ENCODE data around the gene RABL2A.
"Not testable (repeated sequence)": the region's sequence is repeated elsewhere in the genome, so short reads cannot be mapped to it uniquely, and the experiment has no call there.

RABL2A gene

GRCh38 chr2:113626616-113627330, at the start of gene RABL2A:
Gene RABL2A (plus strand): TSS chr2:113627266. CDS start chr2:113628607, 1,341 bp downstream.
- peak; percentile 81 for DNase-seq

DNA sequence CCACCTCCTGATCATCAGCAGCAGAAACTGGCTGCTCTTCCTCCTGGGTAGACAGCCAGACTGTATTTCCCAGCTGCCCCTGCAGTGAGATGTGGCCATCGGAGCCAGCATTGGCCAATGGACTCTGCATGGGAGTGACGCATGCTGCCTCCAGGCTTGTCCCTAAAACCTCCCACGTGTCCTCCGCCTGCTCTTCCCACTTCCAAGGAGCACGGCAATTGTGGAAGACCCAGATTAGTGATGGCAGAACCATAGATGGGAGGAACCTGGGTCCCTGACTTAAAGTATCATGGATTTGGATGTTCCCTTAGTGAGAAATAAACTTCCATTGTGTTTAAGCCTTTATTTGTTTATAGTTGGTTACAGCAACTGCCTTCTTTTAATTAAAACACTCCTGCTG, 48.6 kb upstream of the RABL2A start:
- DNase-seq = not testable (repeated sequence)

GRCh38 chr2:113582473-113582872, 44.6 kb upstream of the RABL2A start:
- not testable (repeated sequence) for DNase-seq

- peak; percentile 80 for DNase-seq
These were observed 43.4 kb upstream of the RABL2A start for GRCh38 chr2:113583521-113584225.

DNA sequence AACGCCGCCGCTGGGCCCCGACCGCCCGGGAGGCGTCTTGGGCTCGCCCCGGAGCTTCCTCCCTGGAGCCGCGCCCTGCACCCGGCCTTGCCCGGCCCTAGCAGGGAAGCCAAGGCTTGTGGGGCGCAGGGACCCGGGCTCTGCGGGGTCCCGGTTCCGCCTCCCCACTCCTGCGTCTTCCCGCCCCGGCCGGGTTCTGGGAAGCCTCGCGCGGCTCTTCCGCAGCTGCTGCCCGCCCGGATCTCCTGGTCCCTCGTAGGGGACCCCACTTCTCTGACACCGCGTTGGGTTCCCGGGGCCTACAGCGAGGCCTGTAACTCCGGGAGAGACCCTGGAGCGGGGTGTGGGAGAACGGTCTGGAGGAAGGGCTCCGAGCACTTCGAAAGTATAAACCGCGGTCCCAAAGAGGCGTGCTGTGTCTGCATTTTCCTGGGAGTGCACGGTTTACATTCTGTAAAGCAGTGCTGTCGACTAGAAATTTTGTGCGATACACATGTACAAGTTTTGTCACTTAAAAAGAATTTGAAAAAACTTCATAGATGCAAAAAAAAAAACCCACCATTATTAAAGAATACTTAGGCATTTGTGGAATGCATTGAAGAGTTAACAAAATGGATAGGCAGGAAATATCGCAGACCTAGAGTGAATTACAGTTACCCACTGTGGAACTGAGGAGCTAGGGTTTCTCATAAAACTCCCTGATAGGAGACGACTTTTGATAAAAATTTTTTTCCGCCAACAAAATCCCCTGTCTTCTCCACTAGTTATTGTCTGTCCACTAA, 42.6 kb upstream of the RABL2A start:
- not testable (repeated sequence) for DNase-seq

GRCh38 chr2:113587201-113587600, 39.9 kb upstream of the RABL2A start:
- peak; percentile 67 for DNase-seq

DNA sequence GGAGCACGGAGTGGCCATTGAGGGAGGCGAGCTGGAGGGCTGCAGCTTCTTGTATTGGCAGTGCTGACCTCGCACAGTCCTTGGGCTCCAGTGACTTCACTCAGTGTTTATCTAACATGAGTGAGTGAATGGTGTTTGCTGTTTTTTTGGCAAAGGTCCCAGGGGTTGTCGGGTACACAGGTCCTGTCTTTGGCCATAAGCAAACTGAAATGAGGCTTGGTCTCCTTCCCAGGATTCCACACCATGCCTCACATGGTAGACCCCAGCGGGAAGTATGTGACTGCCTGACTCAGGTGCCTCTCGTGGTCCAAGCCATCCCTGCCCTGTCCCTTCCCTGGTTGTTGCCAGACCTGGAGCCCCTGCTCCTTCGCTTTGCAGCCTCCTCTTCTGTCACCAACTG, 37.5 kb upstream of the RABL2A start:
- not testable (repeated sequence) for DNase-seq

- DNase-seq = not testable (repeated sequence)
These were observed 35.1 kb upstream of the RABL2A start for GRCh38 chr2:113591926-113592325.

DNA sequence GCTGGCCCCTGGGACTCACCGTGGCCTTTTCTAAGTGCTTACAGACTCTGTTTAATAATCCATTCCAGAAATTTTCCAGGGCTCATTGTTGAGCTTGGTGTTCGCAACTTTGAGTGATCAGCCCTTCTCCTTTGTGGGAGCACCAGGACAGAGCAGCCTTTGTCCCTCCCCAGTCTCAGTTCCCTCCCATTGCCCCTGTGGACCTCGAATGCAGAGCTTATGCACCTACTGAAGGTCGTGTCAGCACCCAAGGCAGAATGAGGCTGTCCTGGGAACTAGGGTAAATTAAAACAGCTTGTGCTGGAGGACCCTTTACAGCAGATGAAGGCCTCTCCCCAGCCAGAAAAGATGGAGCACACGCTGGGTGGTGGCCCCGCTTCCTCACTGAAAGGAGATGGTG, 33.8 kb upstream of the RABL2A start:
- not testable (repeated sequence) for DNase-seq

- not testable (repeated sequence) for DNase-seq
These were observed 31.3 kb upstream of the RABL2A start for GRCh38 chr2:113595725-113596124.

DNA sequence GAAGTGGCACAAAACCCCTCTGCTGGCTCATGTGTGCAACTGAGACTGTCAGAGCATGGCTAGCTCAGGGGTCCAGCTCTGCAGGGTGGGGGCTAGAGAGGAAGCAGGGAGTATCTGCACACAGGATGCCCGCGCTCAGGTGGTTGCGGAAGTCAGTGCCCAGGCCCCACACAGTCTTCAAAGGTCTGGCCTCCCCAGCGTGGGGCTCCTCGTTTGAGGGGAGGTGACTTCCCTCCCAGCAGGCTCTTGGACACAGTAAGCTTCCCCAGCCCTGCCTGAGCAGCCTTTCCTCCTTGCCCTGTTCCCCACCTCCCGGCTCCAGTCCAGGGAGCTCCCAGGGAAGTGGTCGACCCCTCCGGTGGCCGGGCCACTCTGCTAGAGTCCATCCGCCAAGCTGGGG, 29.9 kb upstream of the RABL2A start:
- not testable (repeated sequence) for DNase-seq

DNA sequence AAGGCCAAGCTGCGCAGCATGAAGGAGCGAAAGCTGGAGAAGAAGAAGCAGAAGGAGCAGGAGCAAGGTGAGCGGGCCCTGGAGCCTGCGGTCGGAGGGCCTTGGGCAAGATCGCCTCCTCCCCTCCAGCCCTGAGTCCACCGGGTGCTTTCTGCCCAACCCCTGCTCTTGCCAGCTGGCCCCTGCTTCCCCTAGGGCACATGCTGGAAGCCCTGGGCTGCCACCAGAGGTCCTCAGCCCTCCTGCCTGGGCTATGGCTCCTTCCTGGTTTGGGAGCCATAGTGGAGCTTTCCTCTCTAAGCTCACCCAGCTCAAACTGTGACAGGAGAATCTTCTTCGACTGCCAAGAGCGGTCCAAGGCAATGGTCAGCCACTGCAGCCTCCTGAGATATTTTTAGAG, 29.5 kb upstream of the RABL2A start:
- DNase-seq = not testable (repeated sequence)

DNA sequence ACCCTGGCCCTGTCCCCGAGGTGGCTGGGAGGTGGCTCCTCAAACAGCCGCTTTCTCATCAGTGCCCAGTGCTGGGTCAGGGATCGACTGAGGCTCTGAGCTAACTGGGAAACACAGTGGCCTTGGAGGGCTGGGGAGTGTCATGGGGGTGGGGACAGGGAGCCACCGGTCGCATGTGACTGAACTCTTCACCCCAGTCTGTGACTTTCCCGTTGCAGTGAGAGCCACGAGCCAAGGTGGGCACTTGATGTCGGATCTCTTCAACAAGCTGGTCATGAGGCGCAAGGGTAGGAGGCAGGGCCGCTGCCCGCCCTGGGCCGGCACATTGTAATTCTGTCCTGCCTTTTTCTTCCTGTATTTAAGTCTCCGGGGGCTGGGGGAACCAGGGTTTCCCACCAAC, 28.9 kb upstream of the RABL2A start:
- DNase-seq = not testable (repeated sequence)

GRCh38 chr2:113598738-113599137, 28.3 kb upstream of the RABL2A start:
- not testable (repeated sequence) for DNase-seq

- not testable (repeated sequence) for DNase-seq
These were observed 27.9 kb upstream of the RABL2A start for GRCh38 chr2:113599208-113599607.

- DNase-seq = peak; percentile 30
These were observed 24.9 kb upstream of the RABL2A start for GRCh38 chr2:113602040-113602769.

- DNase-seq = no peak
These were observed 24.1 kb upstream of the RABL2A start for GRCh38 chr2:113602869-113603466.

- peak; percentile 80 for DNase-seq
These were observed 23.5 kb upstream of the RABL2A start for GRCh38 chr2:113603467-113604084.

- DNase-seq = peak; percentile 91
These were observed 23.0 kb upstream of the RABL2A start for GRCh38 chr2:113604085-113604477.

DNA sequence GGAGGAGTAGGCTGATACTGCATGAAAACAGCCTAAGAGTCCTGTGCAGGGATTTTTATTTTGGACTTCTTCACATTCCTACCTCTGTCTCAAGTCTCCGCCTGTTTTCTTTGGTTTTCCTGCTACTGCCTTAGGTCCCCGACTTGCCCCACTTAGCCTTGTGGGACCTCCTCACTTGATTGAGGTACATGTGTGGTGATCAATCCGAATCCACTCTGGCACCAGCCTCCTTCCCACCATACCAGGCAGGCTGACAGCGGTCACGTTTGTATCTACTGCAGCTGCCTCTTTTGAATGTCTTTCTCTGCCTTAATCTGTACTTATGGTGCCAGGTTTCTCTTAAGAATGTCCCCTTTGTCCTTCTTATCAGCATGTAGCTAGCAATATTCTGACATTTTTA, 22.4 kb upstream of the RABL2A start:
- DNase-seq = not testable (repeated sequence)

DNA sequence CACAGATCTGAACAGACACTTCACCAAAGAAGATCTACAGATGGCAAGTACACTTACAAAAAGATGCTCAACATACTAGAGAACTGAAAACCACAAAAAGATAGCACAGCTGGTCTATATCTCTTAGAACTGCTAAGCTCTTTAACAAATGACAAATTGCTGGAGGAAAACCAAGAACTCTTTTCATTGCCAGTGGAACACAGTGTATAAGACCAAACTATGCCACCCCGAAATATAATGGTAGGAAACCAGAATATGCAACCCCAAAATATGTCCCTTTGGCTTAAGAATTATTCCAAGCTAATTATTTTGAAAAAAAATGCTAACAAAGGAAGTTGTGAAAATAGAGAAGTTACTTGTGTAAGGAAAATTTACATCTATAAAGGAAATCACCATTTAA, 21.0 kb upstream of the RABL2A start:
- DNase-seq = not testable (repeated sequence)

DNA sequence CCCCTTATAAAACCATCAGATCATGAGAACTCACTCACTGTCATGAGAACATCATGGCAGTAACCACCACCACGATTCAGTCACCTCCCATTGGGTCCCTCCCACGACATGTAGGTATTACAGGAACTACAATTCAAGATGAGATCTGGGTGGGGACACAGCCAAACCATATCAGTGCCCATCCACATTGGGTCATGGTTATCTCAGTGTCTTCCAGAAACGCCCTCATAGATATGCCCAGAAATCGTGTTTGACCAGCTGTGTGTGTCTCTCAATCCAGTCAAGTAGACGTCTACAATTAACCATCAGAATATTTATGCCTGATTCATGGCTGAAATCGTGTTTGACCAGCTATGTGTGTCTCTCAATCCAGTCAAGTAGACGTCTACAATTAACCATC, 17.2 kb upstream of the RABL2A start:
- not testable (repeated sequence) for DNase-seq
